RKO (cell line): ENCODE measurements around the gene SLC4A11.

Source experiments
- DNase-seq: peaks from one replicate; pipeline ENCODE4 v3.0.0-alpha.2; 2016; ENCODE audit warnings: low spot score

Gene SLC4A11

GRCh38 chr20:3246682-3247081, 7.7 kb upstream of the SLC4A11 start:
- no peak for DNase-seq

DNA sequence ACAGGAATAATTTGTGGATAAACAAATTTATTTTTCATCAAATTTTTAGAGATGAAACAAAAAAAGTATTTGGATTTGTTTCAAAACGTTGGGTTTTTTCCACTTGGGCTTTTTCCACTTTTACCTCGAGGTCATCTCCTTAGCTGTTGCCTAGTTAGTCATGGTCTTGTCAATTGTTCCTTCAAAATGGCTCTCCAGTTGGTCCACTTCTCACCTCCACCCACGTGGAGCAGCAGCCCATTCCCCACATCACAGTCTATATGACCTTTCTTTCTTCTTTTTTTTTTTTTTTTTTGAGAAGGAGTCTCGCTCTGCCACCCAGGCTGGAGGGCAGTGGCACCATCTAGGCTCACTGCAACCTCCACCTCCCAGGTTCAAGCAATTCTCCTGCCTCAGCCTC, 6.7 kb upstream of the SLC4A11 start:
- no peak for DNase-seq

- DNase-seq: no peak
Measured at GRCh38 chr20:3245156-3245555, 6.2 kb upstream of the SLC4A11 start.

DNA sequence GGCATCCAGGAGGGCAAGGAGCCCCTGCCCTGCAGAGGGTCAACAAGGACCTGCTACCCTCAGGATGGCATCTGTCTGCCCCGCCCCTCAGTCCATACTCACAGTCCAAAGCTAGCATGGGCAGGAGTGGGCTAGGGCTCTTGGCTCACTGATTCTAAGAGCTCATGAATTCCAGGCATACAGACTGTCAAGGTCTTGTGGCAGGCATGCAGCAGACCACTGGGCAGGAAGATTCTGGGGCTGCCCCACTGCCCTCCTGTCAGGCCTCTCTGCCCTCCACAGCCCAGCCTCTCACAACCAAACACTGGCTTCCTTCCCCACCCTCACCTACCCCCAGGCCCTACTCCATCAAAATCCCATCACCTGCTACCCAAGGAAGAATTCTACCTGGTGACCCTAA, 5.6 kb upstream of the SLC4A11 start:
- no peak for DNase-seq

DNA sequence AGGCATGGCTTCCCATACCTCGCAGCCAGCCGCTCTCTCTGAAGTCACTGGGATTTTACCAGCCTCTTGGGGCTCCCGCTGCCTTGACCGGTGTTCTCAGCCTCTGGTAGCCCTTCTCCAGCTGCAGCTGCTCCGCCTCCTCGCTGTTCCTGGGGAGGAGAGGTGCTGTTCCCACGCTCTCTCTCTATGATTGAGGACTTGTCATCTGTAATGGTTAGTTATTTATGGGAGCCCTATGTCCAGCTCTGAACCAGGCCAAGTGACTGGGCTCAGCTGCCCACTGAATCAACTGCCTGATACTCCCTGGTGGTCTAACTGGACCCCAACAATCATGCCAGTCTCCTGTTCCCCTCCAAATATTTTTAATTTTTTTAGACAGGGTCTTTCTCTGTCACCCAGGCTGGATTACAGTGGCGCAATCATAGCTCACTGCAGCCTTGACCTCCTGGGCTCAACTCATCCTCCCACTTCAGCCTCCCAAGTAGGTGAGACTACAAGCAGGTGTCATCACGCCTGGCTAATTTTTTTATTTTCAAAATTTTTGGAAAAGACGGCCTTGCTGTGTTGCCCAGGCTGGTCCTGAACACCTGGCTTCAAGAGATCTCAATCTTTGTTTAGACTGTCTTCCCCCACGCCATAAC, 4.8 kb upstream of the SLC4A11 start:
- DNase-seq: no peak

GRCh38 chr20:3242172-3242692, 3.2 kb upstream of the SLC4A11 start:
- no peak for DNase-seq

DNA sequence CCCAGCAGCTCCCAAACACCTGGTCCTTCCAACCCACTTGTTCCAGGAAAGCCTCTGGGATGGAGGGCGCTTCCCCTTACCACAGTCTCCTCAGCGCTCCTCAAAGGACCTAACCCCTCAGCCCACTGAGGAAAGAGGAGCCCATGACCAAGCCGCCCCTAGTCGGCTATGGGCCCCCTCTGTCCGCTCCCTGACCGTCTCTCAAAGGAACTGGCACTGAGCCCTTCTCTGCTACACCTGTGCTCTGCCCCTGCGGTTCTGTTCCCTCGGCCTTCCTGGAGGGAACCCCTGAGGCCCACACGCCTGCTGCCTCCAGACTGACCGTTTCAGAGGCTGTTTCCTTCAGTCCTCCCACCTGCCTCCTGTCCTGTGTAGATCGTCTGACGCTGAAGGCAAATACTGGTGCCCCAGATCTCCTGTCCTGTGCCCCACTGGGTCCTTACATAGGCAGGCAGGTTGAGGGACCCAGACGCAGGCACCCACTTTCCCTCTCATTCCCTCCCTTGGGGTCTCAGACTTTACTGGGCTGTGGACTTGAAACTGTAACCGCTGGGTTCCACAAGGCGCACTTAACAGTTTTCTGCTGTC, 1.9 kb upstream of the SLC4A11 start:
- DNase-seq: no peak

GRCh38 chr20:3239867-3240775, 1.1 kb upstream of the SLC4A11 start:
- no peak for DNase-seq

GRCh38 chr20:3238616-3239025, 369 bp downstream of the SLC4A11 start:
- DNase-seq: peak; percentile 83

GRCh38 chr20:3237958-3238615, 903 bp downstream of the SLC4A11 start:
- DNase-seq: no peak

DNA sequence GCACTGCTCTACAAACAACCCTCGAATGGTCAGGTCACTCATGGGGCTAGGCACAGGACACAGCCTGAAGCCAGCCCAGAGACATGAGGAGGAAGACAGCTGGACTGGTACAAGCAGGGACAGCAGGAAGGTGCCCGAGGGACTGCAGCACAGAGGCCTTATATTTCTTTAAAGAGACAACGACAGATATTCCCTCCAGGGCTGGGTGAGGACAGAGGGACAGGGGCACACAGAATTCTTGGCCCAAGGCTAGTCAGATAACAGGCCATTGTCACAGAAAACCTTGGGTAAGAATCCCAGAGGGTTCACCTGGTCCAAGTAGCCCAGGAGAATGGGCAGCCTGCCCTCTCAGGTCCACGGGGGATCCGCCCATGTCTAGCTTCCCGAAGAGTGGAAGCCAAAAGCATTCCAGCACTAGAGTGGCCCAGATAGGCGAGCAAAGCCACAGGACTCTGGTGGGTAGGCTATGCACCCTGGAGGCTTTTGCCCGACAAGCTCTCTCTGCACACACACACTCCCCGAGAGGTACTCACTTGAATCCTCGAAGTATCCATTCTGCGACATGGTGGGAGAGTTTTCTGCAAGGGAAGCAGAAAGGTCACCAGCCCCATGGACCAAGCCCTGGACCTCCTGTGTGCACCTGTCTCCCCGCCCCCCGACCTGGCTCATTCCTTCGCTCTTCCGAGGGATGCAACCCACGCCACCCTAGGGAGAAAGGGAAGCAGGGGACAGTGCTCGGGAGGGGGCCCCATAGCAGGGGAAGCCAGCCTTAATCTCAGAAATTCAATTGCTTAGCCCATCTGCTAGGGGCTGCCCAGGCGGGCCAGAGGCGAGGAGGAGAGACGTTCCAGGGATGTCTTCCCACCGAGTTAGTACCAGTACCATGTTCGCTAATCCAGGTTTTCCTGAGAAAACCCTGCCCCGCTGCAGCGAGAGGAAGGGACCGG, 1.7 kb downstream of the SLC4A11 start:
- no peak for DNase-seq

DNA sequence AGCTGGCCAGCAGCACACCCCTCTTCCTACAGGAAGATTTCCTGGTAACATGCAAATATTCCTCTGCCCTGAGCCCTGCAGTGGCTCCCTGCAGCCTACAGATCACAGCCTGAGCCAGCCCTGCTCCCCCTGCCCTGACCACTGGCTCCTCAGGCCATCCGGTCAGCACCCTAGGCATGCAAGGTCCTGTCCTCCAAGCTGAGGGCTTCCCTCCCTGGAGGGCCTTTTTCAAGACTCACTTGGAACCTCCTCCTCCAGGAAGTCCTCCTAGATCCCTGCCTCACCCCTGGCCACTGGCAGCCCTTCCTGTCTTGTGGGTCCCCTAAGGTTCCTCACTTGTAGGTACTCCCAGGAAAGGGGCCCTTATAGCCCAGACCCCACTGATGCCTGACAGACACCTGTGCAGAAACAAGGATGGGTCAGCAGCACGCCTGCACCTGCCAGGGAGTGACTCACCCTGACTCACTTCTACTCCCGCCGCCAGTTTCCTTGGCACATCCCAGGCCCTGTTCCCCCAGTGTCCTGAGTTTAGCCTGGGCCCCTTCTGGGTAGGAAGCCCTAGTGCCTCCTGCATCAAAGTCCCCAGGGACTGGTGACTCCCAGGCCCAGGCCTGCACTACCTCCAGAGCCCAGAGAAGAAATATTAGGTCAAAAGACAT, 3.2 kb downstream of the SLC4A11 start:
- peak; percentile 78 for DNase-seq

DNA sequence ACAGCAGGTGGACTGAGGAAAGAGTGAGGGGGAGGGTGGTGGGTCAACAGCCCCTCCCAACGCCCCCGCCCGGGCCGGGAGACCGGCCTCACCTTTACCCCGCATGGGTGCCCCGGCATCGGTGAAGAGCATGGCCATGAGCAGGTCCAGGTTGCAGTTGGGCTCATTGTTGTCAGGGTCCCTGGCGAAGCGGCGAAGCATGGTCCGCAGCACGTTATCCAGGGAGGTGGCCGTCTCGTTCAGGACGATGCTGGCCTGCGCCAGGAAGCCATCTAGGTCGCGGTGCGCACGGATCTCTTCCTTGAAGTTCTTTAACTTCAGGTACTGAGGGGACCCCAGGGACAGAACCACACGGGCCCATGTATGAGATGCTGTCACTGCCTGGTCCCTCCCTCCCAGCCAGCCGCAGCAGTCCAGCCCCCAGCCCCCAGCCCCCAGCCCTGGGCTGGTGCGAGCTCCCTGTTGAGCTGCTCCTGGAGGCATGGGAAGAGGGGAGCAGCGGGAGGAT, 4.9 kb downstream of the SLC4A11 start:
- DNase-seq: no peak

GRCh38 chr20:3233131-3233990, 5.6 kb downstream of the SLC4A11 start:
- DNase-seq: no peak

GRCh38 chr20:3231889-3232588, 7.0 kb downstream of the SLC4A11 start:
- DNase-seq: no peak

GRCh38 chr20:3231116-3231515, 7.9 kb downstream of the SLC4A11 start:
- no peak for DNase-seq

GRCh38 chr20:3229798-3230197, 9.2 kb downstream of the SLC4A11 start:
- DNase-seq: no peak

GRCh38 chr20:3229158-3229557, 9.8 kb downstream of the SLC4A11 start:
- DNase-seq: no peak

DNA sequence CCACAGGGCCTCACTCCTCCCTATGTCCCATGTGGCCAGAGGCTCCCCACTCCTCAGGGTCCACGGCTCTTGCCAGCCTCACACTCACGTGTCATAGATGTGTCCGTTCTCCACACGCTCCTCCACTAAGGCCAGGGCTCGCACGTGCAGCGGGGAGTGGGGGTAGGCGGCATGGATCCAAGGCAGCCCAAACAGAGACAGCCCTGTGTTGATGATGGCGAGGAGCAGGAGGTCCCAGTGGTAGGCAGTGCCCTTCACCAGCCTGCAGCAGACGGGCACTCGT, 10.3 kb downstream of the SLC4A11 start:
- no peak for DNase-seq
